Stimulated activated CD4-positive, alpha-beta T cell treated with anti-CD3 and anti-CD28 coated beads, Interleukin-15, amount 100 ng/mL, for 24 hours (primary cell): ENCODE data around the gene OR6V1.
"Not testable (repeated sequence)": the region's sequence is repeated elsewhere in the genome, so short reads cannot be mapped to it uniquely, and the experiment has no call there.

Experiments used
- DNase-seq: peaks from one replicate; pipeline ENCODE4 v3.0.0-alpha.2; 2020

The OR6V1 gene

DNA sequence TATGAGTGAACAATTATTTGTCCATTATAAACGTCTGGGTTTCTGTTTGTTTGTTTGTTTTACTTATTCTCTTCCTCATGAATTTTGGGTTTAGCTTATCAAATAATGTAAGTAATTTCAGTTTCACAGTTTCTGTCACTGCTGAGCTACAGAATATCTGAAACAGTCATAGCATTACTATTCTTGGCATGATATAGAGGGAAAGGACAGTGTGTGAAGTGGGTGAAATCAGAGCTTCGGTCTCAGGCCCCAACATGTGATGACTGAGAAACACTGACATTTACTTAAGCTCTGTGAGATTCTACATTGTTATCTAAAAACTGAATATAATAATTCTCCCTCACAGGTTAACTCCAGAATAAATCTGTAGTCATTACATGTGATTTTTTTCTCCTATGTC is 8.8 kb upstream of the OR6V1 start:
- DNase-seq, result no peak

DNA sequence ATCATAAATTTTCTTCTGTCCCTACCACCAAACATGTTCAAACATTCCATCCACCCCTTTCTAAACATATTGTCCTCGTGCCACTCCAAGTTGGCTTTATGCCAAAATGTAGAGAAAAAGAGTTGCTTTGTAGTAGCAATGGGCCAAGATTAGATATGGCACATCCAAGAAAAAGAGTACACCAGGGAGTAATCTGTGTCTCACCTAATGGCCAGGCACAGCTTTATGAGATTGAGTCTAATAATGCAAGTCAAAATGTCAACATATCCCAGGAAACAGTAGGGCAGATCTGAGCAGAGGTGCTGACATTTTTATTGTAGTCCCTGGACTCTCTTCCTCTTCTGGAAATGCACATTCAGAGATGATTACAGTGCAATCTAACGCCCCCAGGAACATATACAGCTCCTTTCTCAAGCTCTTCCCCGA is 5.7 kb upstream of the OR6V1 start:
- no peak for DNase-seq

DNA sequence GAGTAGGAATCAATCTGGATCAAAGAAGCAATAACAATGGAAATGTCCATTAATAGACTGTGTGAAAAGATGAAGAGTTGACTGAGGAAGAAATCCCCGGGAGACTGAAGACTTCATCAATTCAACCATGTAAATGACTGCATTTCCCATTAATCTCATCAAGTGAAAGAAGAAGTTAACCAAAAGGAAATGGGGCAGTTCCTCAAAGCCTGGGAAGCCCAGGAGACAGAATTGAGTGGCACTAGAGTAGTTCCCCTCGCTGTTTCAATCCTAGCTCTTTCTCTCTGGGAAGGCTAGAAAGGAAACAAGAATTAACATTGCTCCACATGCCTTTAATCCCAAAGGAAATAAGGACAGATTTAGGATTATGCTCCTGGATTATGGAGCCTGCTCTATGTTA is 4.8 kb upstream of the OR6V1 start:
- DNase-seq, result no peak

DNA sequence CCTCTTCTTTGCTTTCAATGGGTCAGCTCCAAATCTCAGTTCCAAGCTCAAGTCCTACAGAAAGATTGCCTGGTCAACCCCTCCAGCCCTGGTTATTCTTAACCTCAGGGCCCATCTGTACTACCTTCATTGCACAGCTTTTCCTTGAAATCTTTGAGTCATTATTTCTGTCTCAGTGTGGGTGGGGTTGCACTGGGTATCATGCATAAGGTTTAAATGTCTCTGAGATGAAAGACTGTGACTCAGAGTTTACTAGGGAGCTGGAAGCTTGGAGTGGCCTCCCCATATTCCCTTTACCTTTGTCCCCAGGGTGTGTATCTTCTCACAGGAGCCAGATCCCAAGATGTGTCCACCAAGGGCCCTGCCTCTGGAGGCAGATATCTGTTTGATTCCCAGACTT is 3.3 kb upstream of the OR6V1 start:
- DNase-seq, result peak; percentile 8

DNA sequence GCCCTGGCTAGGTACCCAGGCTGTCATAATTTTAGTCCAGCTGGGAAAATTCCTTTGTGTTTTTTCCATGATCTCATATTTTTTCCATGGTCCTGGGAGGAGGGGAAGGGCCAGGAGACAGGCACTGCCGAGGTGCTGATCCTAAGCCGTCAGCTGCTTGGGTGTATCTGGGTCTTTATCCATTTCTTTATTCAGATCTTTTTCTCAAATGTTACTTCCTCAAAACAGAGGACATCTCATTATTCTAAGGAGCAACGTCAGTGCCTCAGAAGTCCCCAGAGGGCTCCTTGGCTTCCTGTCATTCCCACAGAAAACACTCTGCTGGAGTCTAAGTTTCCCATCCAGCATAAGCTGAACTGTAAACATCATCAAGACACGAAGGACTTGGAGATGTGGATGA is 2.8 kb upstream of the OR6V1 start:
- DNase-seq, result no peak

DNA sequence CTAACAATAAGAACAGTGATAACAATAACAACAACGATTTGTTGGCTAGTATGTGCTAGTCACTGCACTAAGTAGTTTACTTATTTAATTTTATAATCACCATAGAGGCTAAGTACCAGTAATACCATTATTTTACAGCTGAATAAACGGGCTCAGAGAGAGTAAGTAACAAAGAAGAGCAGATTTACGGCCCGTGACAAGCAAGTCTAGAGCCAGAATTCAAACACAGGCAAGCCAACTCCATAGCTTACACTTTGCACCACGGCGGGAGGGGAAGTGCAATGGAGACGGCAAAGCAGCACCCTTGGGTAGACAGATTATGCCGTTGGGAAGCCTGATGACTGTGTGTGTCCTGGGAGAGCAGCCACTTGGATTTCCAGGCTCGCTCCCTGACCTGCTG is 1.2 kb upstream of the OR6V1 start:
- no peak for DNase-seq

DNA sequence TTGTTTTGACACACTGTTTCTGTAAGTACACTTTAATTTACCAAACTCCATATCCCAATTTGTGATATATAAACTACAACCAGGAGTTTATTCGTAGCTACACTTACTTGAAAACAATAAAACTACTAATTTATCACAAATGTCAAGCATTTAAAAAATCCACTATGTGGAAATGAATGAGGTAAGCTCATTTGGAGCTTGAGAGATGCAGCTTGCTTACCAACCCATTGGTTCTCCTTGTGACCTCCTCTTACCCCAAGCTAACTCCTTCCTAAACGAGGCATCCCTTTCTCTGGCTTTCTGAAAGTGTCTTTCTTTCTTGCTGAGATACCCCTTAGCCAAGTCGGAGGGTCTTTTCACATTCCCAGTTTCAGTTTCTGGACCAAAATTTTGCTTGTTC is 2.5 kb downstream of the OR6V1 start:
- DNase-seq, result no peak

DNA sequence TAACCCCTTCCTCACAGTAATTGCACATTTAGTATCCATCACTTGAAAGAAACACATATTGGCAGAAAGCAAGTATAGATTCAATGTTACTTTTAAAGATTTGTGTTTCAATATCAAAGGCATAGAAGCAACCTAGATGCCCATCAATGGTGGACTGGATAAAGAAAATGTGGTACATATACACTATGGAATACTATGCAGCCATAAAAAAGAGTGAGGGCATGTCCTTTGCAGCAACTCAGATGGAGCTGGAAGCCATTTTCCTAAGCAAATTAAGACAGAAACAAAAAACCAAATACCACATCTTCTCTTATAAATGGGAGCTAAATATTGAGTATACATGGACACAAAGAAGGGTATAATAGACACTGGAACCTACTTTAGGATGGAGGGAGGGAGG is 3.6 kb downstream of the OR6V1 start:
- DNase-seq, result no peak

DNA sequence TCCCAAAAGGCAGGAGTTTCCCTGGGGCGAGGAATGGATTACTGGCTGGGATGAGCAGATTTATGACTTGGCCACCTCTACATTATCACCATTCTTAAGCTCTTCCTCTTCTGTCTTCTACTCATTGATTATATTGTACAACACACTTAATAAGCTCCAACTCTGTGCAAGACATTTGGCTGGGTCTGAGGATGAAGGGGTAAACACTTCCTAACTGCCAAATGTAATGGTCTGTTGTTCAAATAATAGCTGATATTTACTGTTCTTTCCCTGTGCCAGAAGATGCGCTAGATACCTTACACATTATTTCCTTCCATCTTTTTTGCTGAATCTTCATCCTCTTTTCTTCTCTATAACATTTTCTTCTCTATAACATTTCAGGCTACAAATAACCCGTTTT is 11.6 kb downstream of the OR6V1 start:
- no peak for DNase-seq

DNA sequence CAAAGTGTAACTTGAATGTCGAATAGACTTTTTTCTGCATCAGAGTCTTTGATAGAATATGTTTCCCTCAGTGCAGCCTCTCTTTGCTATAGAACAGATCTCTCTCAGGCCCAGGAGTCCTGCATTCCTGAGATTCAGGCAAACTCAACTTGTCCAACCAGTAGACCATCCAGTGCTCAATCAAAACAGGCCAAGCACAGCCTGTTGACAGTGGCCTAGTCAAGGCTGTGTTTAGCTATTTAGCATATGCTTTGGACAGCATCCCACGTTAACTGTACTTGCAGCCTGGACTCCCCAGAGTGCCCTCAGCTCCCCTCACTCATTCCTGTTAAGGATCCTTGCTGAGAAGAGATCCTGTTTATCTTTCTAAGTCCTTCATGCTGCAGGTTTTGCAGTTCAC is 16.3 kb downstream of the OR6V1 start:
- no peak for DNase-seq

DNA sequence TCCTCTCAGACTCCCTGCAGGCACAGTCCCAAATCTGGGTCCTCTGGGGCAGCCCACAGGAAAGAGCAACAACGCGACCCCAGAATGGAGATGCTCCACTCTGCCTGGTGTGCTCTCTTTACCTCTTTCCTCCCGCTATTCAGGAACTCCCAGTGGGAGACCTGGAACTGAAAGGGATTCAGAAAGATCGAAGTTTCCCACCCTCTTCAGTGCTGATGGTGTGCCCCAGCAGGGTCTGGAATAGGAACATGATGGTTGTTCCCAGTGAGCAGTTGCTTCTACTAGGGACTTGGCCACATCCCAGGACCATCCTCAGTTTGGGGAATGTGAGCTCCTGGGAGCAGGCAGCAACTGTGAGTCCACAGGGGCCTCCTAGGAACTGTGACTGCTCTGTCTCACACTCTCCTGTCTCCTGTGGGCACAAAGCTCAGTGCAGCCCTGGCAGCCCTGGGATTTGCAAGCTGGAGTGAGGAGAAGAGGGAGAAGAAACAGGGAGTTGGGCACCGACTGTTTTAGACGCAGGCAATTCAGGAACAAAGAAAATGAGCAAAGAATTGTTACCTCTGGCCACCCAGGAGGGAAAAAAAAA is 17.9 kb downstream of the OR6V1 start:
- no peak for DNase-seq

DNA sequence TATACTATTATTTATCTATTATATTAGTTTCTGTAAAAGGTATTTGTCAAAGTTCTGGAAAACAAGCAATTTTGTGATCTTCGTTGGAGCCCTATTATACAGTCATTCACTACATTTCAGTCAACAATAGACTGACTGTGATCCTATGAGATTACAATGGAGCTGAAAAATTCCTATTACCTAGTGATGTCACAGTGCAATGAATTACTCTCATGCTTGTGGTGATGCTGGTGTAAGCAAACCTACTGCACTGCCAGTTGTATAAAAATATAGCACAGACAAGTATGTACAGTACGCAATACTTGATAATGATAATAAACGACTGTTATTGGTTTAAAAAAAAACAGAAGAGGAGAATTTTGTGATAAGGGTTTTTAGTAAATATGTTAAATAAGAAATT is 21.4 kb downstream of the OR6V1 start:
- DNase-seq, result no peak

DNA sequence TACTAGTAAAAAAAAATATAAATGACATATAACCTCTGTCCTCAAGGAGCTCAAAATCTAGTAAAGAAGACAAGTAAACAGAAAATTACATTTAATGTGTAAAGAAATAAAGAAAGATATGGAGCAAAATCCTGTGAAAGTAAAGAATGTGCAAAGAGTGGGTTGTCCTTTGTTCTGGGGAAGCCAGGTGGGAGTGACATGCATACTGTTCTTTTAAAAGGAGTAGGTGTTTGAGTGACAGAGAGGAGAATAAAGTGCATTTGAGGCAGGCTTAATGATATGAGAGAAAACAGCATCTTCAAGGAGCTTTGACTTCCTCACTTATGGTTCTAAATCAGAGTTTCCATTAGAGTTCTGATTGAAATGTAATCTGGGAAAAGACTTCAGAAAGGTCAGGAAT is 22.0 kb downstream of the OR6V1 start:
- no peak for DNase-seq

DNA sequence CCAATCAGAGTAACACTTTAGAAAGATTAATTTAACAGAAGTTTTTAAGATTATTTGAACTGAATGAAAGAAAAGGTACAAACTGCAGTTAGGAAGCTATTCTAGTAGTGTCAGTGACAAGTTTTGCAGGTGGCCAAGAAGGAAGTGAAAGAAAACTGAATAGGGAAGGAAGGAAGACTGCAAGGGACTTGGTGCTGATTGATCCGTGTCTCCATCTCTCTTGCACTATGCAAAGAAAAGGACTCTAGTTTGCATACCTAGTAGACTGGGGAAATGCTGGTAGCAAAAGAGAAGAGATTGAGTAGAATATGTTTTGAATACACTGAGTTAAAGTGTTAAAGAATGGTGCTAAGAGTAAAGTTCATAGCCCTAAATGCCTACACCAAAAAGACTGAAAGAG is 33.0 kb downstream of the OR6V1 start:
- no peak for DNase-seq

DNA sequence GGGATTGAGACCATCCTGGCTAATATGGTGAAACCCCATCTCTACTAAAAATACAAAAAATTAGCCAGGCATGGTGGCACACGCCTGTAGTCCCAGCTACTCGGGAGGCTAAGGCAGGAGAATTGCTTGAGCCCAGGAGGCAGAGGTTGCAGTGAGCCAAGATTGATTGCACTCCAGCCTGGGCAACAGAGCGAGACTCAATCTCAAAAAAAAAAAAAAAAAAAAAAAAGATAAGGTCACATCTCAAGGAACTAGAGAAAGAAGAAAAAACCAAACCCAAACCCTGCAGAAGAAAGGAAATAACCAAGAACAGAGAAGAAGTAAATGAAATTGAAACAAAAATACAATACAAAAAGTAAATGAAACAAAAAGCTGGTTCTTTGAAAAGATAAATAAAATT is 33.5 kb downstream of the OR6V1 start:
- DNase-seq, result not testable (repeated sequence)

DNA sequence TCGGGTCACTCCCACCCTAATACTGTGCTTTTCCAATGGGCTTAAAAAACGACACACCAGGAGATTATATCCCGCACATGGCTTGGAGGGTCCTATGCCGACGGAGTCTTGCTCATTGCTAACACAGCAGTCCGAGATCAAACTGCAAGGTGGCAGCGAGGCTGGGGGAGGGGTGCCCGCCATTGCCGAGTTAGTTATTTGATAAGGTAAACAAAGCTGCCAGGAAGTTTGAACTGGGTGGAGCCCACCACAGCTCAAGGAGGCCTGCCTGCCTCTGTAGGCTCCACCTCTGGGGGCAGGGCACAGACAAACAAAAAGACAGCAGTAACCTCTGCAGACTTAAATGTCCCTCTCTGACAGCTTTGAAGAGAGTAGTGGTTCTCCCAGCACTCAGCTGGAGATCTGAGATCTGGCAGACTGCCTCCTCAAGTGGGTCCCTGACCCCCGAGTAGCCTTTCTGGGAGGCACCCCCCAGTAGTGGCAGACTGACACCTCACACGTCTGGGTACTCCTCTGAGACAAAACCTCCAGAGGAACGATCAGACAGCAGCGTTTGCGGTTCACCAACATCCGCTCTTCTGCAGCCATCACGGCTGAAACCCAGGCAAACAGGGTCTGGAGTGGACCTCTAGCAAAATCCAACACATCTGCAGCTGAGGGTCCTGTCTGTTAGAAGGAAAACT is 36.5 kb downstream of the OR6V1 start:
- DNase-seq, result not testable (repeated sequence)

DNA sequence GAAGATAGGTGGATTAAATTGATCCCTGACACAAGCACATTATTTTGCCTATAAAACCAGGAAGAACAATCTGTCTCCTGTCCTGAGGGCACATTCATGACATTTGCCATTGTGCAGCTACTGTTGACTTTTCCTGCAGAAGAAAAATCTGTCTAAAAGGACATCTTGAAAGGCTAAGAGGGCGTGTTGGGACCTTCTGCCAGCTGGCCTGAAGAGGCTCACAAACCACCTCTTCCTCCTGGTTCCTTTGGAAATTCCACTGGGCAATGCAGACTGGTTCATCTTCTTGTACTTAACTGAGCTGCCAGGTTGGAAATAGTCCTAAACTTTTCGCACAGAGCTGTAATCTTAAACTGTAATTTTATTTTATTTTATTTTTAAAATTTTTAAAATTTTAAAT is 44.0 kb downstream of the OR6V1 start:
- no peak for DNase-seq

DNA sequence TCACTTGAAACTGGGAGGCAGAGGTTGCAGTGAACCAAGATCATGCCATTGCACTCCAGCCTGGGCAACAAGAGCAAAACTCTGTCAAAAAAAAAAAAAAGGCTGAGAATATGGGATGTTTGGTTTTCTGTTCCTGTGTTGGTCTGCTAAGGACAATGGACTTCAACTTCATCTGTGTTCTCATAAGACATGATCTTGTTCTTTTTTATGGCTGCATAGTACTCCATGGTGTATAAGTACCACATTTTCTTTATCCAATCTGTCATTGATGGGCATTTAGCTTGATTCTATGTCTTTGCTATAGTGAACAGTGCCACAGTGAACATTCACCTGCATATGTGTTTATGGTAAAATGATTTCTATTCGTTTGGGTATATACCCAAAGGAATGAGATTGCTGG is 47.4 kb downstream of the OR6V1 start:
- DNase-seq, result not testable (repeated sequence)
